Effector CD4-positive, alpha-beta T cell (primary cell): Measurements from ENCODE around the gene ADARB2. TPM values are rescaled to one million over a fixed set of nuclear protein-coding genes. Genes with fewer than 3 reads are reported as not detected.
"Not testable (repeated sequence)": the region's sequence is repeated elsewhere in the genome, so short reads cannot be mapped to it uniquely, and the experiment has no call there.

Source experiments
- DNase-seq: peaks from one replicate; pipeline ENCODE4 v3.0.0-alpha.2; 2020
- total RNA-seq: gene quantifications from one replicate; lab custom pipeline; 2026; lab: John Stamatoyannopoulos, UW

ADARB2 gene
- total RNA-seq, result not detected

DNA sequence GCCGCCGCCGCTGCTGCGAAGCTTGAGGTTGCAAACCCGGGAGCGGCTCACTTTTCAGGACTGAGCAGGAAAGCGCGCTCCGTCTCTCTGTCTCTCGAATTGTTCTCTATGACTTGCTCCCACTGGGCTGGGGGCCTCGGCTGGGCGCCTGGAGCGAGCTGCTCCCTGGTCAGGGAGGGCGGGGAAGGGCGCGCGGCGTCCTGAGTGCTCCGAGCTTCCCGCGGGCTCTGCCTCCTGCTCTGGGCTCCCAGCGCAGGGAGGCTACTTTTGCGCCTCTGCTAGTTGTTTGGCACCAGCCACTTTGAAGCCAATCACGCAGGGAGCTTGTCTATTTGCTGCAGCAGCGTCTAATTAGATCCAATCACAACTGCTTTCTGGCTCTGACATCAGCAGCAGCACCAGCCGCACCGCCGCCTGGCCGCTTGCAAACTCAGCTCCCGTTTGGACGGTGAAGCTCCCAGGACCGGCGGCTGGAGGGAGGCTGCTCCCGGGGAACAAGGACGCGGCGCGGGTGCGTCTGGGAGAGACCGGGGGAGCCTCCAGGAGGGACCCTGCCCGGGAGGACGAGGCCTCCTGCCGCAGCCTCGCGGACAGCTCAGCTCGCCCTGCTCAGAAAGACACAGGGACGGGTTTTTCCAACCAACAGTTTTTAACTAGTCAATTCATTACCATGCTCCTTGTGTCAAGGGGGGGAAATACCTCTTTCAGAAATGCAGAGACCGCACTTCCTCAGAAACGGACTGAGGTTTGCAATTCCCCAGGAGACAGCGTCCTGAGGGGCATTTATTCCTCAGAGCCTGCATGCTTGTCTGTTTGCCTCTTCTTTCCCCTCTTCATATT is at the start of gene ADARB2:
Gene ADARB2, minus strand, starts transcription at position 304 of the 840 bp plus-strand sequence.
- DNase-seq, result no peak

GRCh38 chr10:1785835-1786234 is 48.5 kb upstream of the ADARB2 start:
- DNase-seq, result no peak

DNA sequence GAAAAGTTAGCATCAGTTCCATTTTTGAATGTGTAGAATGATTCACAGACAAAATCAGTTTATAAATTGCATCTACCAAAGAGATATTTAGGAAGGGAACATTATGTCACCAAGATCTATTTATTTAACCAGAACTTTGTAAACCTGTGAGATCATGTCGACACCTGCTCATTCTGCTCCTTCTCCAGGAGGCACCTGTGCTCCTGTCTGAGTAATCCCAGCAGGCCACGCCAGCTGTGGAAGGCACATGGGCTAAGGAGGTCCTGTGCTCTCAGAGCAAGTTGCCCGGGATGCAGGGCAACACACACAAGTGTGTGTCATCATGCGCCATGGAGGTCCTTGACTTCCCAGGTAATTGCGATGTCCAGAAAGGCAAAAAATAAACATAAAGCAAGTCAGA is 45.5 kb upstream of the ADARB2 start:
- DNase-seq, result no peak

- DNase-seq, result no peak
These were observed 42.5 kb upstream of the ADARB2 start for GRCh38 chr10:1779796-1780195.

DNA sequence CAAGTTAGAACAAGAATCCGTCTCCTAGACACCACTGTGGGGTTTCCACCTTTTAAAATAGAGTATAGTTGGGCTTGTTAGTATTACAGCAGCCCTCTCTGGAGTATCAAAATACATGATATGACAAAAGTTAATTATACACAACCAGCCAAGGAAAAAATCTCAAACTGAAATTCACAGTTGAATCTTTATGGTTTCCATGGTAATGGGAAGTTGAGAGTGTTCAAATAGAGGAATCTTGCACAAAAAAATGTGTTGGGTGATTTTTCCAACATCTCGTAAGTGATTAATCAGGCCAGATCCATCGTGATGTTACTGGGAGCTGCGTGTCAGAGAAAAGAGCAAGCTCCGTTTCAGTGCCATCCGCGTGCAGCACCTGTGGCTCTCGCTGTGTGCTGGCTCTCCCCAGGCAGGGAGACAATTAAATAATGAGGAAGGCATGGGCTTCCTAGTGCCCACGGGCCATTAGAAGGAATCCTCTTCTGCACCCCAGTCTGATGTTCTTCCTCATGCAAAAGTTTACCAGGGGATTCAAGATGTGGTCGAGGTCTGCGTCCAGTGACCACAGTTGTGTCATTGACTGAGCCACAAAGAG is 41.1 kb upstream of the ADARB2 start:
- no peak for DNase-seq

DNA sequence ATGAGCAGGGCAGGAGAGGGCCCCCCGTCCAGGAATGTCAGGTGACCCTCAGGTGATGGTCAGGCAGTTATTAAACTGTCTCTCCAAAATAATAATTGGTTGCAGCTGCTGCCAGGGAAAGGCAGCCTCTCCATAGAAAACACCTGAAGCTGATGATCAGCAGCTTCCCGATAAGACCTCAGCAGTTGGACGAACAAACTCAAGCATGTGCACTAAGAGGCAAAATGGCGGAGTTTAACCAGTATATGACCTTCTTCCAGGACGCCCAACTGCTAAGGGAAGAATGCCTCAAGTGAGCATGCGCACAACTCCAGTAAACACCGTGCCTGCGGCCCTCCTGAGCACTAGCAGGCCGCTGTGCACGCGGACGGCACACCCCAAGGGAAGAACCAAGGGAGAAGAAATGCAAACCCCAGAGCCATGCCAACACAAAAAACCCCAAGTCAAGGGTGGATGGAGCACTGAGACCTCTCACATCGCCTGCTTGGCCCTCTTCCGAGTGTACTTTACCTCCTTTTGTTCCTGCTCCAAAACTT is 38.9 kb upstream of the ADARB2 start:
- DNase-seq, result no peak

DNA sequence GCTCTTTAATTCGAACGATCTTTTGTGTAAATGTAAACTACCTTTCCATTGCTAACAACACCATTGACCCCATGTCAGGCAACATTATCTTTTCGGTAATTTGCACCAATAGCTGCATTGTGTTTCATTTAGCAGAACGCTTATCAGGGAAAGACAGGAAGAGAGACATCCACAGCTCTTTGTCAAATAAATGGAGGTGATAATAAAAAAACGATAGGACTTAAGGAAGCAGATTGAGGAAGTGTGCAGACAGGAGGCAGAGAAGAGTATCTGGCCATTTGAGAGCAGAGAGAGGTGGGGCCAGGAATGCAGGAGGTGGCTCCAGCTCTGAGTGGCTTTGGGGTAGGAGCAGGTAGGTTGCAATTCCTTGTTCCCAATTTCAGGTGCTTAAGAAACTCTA is 37.5 kb upstream of the ADARB2 start:
- no peak for DNase-seq

DNA sequence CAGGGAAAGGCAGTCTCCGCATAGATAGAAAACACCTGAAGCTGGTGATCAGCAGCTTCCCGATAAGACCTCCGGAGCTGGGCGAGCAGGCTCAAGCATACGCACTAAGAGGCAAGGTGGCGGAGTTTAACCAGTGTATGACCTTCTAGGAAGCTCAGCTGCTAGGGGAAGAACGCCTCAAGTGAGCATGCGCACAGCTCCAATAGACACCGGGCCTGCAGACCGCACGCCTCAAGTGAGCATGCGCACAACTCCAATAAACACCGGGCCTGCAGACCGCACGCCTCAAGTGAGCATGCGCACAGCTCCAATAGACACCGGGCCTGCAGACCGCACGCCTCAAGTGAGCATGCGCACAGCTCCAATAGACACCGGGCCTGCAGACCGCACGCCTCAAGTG is 35.9 kb upstream of the ADARB2 start:
- DNase-seq, result not testable (repeated sequence)

DNA sequence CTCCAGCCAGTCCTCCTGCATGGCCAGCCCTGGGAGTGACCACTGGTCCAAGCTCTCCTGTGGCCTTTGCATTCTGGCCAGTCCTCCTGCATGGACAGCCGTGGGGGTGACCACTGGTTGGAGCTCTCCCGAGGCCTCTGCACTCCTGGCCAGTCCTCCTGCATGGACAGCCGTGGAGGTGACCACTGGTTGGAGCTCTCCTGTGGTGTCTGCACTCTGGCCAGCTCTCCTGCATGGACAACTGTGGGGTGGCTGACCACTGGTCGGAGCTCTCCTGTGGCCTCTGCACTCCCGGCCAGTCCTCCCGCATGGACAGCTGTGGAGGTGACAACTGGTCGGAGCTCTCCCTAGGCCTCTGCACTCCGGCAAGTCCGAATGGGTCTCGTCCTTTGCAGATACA is 28.7 kb upstream of the ADARB2 start:
- DNase-seq, result no peak

GRCh38 chr10:1762076-1762475 is 24.8 kb upstream of the ADARB2 start:
- no peak for DNase-seq

- DNase-seq, result no peak
These were observed 17.3 kb upstream of the ADARB2 start for GRCh38 chr10:1754506-1755153.

GRCh38 chr10:1752153-1752552 is 14.8 kb upstream of the ADARB2 start:
- no peak for DNase-seq

GRCh38 chr10:1747590-1748157 is 10.3 kb upstream of the ADARB2 start:
- DNase-seq, result no peak

GRCh38 chr10:1746796-1747195 is 9.5 kb upstream of the ADARB2 start:
- no peak for DNase-seq

DNA sequence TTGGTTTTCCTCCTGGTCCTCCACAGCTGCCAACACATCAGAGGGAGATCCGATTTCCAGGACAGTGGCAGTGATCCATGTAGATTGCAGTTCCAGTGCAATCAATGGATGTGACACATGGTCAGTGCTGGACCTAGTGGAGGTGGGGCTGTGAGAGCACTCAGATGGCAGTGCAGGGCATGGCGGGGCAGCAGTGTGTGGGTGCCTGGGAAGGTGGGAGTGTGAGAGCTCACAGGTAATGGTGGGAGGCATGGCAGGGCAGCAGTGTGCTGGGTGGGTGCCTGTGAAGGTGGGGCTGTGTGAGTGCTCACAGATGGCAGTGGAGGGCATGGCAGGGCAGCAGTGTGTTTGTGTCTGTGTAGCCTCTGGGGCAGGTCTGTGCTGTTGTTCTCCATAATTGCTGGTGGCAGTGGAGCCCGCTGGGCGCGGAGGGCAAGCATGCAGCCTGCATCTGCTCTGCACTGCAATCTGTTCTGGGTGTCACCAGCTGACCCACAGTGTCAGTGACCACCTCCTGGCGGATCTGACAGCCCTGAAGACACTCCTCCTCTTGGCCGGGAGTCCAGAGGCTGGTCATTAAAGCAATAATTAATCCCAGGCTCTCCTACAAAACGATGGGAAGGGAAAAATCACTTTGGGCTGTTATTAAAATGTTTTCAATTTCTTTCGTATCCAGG is 8.6 kb upstream of the ADARB2 start:
- DNase-seq, result no peak

GRCh38 chr10:1744524-1744923 is 7.2 kb upstream of the ADARB2 start:
- DNase-seq, result no peak

DNA sequence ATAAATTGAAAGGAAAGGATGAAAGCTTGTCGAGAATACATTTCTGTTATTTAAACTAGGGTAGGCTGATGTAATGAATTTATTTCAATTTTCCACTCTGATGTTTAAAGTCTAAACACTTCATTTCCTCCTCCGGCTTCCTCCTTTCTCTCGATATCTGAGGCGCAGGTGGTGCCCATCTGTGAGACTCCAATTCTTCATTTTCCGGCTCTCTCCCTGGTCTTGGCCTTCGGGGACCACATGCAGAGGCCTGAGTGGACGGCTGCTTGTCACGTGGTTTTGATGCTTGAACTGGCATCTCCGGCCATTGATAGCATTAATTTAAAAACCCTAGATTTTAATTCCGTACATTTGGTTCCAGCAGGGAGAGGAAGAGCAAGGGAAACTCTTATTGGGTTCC is 5.8 kb upstream of the ADARB2 start:
- DNase-seq, result no peak

- DNase-seq, result no peak
These were observed 4.1 kb upstream of the ADARB2 start for GRCh38 chr10:1741450-1741849.

DNA sequence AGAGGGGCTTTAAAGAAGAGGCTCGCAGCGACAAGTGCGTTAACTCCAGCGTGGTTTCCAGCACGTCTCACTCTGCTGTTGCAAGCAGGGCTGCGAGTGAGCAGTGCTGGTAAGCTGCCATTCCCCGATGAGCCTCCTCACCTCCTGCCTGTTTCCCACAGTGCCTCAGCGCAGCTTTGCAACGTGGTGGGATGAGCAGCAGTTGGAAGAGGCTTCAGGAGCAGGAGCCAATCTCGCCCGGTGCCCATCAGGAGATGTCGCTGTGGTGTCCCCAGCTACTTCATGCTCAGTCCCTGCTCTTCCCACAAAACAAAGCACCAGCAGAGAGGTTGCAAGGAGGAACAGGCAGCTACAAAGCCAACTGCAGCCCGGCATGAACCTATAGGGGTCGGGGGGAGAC is 2.4 kb upstream of the ADARB2 start:
- no peak for DNase-seq

- DNase-seq, result no peak
These were observed 1.6 kb upstream of the ADARB2 start for GRCh38 chr10:1738950-1739349.

DNA sequence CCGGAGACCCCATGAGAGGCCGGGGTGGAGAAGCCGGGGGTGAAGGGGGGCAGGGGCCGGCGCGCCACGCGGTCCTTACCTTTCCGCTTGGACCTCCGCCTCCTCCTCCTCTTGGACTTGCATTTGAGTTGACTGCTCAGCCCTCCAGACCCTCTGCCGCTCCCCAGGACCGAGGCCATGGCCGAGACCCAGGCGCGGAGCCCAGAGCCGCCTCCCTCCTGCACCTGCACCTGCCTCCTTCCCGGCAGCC is 428 bp downstream of the ADARB2 start:
- DNase-seq, result no peak

- DNase-seq, result no peak
These were observed 967 bp downstream of the ADARB2 start for GRCh38 chr10:1736144-1736971.
